ENCODE data around the gene GCN1. TPM values are rescaled to one million over a fixed set of nuclear protein-coding genes. Genes with fewer than 3 reads are reported as not detected.

GCN1 gene
- total RNA-seq, 1 donor = 156 TPM

DNA sequence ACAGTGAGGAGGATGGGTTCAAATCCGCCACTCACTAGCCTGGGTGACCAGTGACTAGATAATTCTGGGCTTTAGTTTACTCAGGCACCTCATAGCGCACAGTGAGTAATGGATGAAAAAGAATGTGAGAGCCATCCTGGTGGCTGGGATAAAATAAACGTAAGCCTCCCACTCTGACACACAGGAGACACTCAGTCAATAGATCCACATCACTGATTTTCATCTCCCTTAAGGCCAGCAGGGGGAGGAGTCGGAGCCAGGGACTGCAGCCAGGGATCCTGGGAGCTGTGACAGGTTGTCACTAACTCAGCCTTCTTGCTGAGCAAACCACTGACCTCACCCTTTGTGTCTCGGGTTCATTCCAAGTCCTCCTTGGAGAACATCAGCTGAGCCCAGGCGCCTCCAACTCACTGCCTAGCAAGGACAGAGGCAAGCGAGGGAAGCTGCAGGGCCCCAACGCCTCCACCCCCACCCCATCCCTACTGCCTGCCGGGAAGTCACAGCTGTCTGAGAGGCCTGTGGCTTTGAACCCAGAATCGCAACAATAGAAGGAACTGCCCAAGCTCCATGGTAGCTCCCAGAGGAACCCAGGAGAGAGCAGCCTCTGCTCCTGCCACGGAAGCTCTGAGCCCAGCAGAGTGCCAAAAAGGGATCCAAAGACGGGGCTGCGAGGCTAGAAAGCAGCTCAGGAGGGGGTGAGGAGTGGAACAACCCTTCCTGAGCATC lies 40.3 kb upstream of the GCN1 start:
- peak; percentile 52 for TF ChIP-seq CTCF (IDR thresholded peaks at IDR 0.05; ENCODE audit: insufficient read depth, low read length)
- DNase-seq (ENCODE audit: low read depth) = peak; percentile 99
- no peak overlapping the region for H3K4me3 ChIP-seq (ENCODE audit: low read depth, low read length)

DNA sequence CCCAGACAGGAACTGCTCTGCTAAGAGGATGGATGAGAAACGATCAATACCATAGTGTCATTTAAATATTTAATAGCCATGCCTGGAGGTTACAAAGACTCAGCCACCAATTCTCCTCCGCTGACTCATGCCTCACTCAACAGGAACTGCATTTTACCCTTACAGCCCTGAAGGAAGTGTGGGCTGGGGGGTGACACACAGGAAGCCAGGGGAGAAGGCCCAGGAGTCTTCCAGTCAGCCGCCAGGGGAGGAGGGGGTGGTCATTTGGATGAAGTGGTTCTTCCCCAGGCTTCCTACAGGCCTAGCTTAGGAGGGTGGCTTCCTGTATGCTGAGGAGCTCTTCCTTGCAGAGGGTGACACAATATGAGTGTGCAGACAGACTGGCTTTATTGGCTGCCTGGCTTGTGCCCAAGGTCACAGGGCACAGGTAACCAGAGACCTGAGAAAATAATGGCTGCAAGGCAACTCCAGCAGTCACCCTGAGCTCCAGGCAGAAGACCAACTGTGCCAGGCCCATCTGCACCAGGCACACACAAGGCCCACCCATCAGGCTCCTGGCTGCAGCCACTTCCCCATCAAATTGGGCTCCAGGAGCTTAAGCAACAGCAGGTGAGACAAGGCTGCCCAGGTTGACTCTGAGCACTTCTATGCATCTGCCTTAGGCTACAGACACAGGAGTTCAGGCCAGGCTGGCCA lies 36.9 kb upstream of the GCN1 start:
- peak; percentile 38 for TF ChIP-seq CTCF (IDR thresholded peaks at IDR 0.05; ENCODE audit: insufficient read depth, low read length)
- DNase-seq (ENCODE audit: low read depth) = peak; percentile 84
- H3K4me3 ChIP-seq (ENCODE audit: low read depth, low read length) = no peak overlapping the region

DNA sequence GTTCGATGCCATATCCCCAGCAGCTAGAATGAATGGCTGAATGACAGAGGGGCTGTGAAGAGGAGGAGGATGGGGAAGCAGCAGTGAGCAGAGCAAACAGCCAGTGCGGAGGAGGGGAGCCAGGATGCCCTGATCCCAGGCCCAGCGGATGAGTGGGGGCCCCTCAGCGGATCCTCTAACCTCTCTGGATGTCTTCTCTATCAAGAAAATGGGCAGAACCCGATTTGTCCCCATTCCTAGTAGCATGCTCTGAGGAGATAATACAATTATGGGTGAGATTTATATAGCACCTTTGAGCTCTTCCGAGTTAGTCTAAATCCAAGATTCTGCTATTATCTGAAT lies 36.4 kb upstream of the GCN1 start:
- DNase-seq (ENCODE audit: low read depth) = no peak
- peak overlapping the region; percentile 26 for H3K4me3 ChIP-seq (ENCODE audit: low read depth, low read length)
- TF ChIP-seq CTCF (IDR thresholded peaks at IDR 0.05; ENCODE audit: insufficient read depth, low read length) = no peak

- peak overlapping the region; percentile 26 for H3K4me3 ChIP-seq (ENCODE audit: low read depth, low read length)
- TF ChIP-seq CTCF (IDR thresholded peaks at IDR 0.05; ENCODE audit: insufficient read depth, low read length) = no peak
- DNase-seq (ENCODE audit: low read depth) = peak; percentile 96
These were observed 35.9 kb upstream of the GCN1 start for GRCh38 chr12:120230326-120230973.

- no peak for TF ChIP-seq CTCF (IDR thresholded peaks at IDR 0.05; ENCODE audit: insufficient read depth, low read length)
- peak; percentile 56 for DNase-seq (ENCODE audit: low read depth)
- peak overlapping the region; percentile 25 for H3K4me3 ChIP-seq (ENCODE audit: low read depth, low read length)
These were observed 35.2 kb upstream of the GCN1 start for GRCh38 chr12:120229487-120230325.

GRCh38 chr12:120229071-120229486 lies 34.6 kb upstream of the GCN1 start:
- TF ChIP-seq CTCF (IDR thresholded peaks at IDR 0.05; ENCODE audit: insufficient read depth, low read length) = no peak
- H3K4me3 ChIP-seq (ENCODE audit: low read depth, low read length) = peak overlapping the region; percentile 35
- DNase-seq (ENCODE audit: low read depth) = no peak

All from fibroblast of the aortic adventitia (primary cell).